ENCODE results near the gene CHN1.

CHN1 gene

DNA sequence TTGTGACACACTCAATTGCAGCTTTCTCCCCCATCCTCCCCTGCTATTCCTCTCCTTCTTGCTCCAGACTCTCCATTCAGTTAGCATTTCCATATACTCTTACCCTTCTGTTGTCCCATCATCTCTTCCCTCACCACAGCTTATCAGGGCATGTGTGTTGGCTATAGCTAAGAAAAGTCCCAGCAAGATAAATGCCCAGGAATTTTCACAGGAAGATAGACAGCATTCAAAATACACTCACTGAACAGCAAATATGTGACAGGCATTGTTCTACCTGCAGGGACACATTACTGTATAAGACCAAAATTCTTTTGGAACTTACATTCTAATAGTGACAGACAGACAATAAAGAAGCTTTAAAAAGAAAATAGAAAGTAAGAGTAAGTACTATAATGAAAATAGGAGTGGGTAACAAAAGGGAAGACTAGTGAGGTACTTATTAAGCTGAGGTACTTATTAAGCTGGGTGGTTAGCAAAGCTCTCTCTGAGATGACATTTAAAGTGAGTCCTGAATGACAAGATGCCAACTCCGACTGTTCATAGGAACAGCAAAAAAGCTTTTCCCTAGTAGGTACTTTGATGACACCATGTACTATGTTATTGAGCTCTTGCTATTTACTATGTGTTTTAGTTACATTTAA is 86.2 kb downstream of the CHN1 start:
- no peak for DNase-seq

DNA sequence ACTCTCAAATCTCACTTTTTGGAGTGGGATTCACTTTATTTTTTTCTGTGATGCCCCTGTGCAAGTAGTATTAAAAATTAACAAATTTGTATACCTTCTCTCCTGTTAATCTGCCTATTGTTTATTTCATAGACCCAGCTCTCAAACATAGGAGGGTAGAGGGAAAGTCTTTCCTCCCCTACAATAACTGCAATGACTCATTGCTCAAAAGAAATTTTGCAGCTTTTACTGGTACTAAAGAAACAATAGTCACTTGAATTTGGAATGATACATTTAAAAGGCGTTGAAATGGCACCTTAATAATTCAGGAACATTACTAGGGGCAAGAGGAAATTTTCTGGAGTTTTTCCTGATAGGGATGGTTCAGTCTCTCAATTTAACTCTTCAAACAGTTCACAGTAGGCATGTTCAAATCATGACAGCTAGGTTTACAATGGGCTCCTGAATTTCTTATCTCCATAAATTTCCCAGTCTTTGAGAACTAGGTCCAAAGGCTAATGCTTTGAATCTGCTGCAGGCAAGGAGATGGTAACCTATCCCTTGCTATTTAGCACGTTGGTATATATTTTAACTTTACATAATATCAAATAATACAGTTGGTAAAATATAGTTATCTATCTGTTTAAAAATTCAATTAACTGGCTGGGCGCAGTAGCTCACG is 88.8 kb downstream of the CHN1 start:
- no peak for DNase-seq

DNA sequence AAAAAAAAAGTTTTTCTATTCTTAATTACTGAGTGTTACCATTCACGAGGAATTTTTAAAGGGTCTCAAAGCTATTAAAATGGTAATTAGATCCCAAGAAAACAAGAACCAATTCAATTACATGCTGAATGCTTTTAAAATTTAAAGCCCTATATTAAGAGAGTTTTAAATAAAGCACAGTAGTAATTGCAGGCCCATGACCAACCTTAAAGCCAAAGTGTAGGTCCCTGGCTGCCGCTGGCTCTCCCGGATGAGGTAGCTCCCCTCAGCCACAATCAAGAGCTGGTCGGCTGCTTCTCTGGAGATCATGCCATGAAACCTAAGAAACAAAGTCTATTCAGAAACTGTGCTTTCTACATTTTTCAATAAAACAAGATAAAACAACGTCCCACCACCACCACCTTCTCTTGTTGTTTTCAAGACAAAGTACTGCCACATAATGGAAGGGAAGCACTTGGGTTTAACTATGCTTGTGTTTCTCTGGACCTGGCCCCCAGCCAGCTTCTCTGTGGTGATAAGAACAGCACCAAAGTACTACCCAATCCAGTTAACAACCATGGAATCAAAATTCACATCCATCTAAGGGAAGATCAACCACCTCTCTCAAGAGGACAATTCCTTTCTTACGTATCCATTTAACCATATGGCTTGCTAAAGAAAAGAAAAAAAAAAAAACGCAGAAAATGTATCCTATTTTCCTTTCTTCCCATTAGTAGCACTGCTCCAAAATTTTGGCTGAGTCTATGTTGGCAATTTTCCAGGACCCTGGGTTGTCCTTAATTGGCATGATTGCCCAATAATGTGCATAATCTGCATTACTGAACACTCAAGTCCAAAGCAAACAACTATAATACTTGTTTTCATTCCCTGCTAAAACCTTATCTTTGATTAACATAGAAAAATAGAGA is 90.1 kb downstream of the CHN1 start:
- DNase-seq: no peak

DNA sequence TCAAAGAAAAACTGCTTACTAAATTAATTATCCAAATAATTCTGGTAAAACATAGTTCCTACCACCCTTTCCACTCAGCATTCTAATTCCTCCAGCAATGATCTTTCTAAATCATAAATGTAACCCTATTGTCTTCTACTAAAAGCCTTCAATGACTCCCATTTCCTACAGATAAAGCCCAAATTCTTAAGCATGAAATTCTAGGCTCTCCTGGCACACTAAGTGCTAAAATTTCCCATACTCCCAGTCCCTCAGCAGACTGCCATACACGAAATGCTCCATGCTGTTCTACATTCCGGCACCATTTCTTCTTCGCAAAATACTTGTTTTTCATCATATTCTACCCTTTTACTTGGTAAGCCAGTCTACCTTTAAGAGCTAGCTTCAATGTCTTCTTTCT is 96.9 kb downstream of the CHN1 start:
- no peak for DNase-seq

DNA sequence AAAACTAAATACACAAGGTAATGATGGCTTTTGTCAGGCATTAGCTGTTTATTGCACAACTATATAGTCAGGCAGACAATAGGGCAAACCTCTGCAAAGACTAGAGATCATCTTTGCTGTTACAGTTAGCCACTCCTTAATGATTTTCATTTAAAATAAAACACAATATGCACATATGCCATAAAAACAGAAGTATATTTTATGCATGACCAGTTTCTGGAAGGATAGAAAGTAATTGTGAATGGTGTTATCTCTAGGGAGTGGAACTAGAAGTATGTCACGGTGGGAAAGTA is 102.0 kb downstream of the CHN1 start:
- no peak for DNase-seq

DNA sequence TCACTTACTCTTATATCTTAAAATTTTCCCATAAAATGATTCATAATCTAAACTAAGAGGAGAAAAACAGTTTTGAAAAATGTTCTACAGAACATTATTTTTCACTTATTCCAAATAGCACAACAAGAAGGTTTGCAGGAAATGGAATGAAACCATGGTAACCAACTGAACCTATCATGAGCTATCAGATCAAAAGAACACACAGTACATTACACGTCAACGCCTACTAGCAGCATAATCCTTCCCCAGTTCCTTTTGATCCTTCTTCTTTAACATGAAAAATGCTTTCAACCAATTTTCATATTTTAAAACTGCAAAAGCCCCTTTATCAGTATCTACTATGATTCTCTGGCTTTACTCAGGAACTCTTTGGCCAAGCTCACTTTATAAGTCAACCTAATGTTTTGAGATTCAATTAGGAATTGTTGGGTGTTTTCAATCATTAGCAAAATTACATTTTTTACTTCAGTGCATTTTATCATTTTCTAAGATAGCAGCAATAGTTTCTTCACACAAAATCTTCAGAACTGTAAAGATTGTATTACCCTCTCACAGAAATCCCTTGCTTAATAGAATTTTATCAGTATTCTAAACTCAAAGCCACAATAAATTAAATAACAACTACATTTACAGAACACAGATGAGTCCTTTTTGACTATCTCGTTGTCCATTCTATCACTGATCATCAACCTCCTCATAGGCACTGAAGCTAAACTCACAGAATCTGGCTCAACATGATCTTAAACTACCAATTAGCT is 102.5 kb downstream of the CHN1 start:
- no peak for DNase-seq

DNA sequence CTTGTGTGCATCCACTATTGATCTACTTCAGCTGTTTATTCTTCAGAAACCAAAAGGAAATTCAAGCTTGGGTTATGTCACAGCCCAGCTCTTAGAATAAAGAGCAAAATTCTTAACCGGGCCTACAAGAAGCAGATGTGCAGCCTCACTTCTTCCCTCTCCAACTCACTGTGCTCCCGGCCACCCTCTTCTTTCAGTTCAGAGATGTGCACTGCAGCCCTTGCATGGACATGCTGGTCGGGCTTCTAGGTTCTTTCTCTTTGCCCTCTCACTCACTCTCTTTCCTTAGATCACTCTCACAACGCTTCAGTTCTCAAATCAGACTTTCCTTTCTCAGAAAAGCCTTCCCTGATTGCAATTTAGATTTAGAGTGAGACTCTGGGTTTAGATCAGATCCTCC is 104.1 kb downstream of the CHN1 start:
- no peak for DNase-seq

DNA sequence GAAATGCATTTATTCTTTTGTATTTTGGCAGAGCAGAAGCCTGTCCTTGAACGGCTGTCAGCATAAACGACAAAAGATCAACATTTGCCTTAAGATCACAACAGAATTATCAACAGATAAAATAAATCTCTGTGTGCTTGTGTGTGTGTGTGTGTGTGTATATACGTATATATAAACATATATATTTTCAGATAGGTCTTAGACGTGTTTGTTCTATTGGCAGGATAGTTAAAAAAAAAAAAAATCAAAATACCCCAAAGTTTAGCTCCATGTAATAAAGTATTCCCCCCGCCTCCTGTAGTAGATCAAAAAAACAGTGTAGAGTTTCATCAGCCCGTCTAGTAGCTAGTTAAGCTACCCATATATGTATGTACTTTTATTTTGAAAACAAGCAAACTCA is 107.9 kb downstream of the CHN1 start:
- DNase-seq: no peak

DNA sequence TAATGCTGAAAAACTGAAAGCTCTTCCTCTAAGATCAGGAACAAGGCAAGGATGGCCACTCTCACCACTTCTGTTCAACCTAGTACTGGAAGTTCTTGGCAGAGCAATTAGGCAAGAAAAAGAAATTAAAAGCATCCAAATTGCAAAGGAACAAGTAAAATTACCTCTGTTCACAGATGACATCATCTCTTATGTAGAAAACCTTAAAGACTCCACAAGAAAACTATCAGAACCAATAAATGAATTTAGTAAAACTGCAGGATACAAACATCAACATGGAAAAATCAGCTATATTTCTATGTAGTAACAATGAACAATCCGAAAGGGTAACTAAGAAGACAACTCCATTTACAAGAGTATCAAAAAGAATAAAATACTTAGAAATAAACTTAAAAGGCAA is 112.2 kb downstream of the CHN1 start:
- no peak for DNase-seq

DNA sequence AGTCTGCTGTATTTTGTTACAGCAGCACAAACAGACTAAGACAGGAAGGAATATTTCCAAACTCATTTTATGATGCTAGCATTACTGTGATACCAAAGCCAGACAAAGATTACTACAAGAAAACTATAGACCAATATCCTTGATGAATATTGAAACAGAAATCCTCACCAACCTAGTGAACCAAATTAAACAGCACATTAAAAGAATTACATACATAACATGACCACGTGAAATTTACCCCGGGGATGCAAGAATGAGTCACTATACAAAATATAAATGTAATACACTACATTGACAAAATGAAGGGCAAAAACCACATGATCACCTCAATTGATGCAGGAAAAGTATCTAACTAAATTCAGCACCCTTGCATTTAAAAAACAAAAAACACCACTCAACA is 112.6 kb downstream of the CHN1 start:
- no peak for DNase-seq

DNA sequence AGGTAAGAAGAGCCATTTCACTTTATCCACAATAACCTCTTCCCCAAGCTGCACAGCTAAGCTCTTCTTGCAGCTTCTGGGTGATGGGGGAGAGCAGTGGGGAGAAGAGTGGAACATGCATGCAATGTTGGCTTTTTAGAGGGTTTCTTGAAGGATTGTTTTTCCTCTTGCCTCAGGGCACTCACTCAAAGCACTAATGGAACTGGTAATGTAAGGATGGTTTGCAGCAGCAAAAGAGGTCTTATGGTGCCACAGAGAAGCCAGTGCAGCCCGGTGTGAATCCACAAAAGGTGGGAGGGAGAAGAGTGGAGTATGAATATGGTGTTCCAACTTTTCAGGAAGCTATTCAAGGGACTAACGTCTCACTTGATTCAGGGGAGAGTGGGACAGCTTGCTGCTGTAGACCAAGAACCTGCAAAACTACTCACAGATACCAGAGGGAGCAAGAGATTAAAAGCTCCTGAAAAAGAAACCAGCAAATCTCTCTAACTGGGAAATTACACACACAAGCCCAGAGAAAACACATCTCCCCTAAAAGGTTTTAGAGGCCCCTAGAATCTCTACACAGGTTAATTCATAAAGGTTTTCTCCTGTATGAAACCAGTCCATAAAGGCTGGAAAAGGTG is 116.4 kb downstream of the CHN1 start:
- DNase-seq: no peak

DNA sequence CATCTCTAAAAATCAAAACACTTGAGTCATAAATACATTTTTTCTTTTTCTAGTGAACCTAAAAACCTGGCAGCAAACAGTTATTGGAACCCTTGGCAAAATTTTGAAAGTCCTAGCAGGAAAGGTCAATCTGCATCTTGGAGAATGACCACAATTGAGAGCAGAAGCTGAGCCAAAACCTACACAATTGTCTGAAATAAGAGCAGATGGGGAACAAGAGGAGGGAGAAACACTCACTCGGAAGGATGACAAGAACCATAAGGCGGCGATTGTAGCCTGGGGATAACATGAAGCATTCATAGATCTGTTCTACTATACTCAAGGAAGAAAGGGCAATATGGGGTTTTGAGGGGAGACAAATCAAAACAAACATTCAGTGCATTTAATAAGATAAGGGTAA is 117.0 kb downstream of the CHN1 start:
- DNase-seq: no peak

DNA sequence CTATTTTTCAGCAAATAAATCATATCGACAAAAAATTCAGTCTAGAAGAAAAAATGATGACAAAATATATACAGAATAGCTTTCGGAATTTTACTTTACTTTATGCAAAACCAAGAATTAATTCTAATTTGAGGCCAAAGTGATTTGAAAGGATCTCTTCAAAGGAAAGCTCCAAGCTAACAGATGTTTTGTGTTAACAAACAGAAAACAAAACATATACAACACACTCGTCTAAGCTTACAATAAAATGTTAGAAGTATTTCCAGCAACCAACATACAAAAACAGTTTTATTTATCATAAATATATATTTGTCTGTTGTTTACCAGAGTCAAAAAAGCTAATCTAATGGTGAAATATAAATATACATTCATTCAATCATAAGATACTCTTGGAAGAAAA is 122.8 kb downstream of the CHN1 start:
- DNase-seq: no peak

DNA sequence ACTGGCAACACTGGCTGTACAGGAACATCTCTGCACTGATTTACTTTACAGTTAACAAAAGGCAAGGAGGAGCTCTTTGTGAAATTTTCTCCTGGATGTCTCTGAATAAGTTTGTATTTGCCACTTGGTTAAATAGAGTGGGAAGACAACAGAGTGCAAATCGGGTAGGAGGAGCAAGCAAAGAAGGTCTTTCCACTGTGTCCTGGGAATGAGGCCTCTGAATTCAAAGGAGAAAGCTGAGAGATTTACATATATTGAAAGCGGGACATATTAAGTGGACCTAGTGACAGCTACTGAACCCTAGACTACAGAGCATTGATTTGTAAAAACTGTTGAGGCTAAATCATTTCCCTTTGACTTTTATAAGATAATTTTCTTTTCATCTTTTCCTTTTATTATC is 123.5 kb downstream of the CHN1 start:
- DNase-seq: no peak

DNA sequence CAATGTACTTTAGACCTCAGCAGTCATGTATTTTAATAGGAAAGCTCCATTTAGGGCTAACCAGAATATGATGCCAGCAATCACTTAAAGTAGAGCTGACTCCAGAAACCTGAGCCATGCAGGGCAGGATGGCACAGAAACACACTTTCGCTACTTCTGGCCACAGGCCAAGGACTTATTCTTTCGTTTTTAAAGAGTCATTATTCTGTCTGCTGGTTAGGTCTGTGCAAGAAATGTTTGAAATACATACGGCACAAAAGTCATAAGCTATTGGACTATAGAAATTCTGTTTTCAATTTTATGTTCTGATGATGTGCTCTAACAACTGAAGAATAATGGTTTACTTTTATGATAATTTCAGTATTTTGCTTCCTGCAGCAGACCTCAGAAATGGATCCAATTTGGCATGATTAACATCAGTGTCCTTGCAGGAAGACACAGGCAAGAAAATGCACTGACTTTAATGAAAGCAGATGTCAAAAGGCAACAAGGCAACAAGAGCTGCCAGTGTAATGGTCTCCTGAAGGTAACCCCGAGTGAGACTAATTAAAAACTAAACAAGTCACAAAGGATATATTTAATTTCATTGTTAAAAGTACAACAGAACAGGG is 126.5 kb downstream of the CHN1 start:
- no peak for DNase-seq

DNA sequence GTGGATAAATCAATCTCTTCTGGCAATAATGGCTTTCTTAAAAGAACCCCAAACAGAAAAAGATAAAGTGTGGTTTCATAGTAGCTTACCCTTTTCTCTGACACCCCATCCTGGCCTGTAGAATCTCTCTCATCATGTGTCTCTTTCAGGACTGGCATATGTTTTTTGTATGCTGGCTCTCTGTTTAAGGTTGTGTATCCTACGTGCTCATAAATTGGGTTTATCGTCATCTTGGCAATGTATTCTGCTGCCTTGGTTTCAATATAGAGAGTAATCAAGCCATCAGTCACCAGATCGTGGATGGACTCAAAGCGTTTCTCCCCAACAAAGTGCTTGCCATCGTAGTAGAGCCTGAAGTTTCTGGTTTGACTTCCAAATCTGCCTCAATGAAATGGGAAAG is 127.4 kb downstream of the CHN1 start:
- no peak for DNase-seq

DNA sequence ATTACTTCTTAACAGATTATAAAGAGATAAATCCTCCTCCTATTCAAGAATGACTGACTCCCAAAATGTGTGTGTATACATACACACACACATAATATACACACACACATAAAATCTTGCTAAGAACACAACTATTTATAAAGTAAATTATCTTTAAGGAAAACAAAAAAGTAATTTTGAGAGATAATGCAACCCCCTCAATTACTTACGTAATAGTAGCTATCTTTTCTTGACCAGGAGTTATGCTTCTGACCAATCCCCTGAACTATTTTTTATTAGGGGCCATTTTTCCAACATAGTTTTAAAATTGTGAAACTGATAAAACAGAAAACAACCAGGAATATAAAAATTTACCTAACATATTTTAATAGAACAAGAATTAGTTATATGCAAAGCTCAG is 127.9 kb downstream of the CHN1 start:
- DNase-seq: no peak

DNA sequence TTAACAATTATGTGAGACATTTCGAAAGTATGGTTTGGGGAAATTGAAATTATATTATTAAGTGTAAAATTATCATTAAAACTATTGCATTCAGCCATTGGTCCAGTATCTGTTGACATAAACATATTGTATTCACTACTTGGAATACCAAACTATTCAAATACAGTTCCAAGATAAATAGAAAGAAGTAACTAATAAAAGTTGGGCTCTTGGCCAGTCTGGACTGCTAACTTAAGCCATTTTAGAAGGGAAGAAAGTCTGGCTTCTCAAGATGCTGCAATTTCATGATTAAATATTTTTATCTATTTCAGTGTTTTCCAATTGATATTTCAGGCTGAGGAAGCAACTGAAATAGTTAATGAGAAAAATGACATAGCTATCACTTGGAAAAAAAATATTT is 131.1 kb downstream of the CHN1 start:
- DNase-seq: no peak

DNA sequence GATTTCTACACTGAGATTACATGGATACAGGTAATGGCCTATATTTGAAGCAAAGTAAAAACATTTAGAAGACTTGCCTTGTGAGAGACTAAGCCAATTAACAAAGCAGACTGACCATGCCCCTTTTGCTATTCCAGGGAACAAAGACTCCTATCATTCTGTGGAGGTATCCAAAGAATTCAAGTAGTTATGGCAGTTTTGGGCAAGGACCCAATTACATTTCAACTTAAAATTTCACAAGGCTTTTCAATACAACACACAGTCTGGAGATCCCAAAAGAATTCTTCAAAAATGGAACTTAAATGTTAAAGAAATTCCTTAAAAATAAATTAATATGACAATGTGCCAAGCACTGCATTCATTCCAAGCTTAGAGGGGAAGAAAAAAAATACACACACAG is 131.7 kb downstream of the CHN1 start:
- DNase-seq: no peak

DNA sequence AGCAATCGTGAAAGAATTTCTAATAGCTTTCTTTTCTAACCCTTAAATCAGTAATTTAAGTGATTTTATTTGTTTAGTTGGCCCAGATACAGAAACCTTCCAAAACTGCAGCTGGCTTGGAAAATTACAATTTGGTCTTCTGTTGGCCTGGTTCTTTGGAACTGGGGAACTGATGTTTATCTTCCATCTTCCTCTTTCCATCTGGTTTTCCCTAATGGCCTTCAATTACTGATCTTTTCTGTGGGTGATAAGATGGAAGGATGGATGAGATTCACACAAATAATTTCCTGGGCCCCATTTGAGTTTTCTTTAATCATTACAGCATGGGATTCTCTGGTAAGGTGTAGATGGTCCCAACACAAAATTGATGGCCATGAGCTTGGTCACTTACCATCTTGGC is 134.4 kb downstream of the CHN1 start:
- DNase-seq: no peak

DNA sequence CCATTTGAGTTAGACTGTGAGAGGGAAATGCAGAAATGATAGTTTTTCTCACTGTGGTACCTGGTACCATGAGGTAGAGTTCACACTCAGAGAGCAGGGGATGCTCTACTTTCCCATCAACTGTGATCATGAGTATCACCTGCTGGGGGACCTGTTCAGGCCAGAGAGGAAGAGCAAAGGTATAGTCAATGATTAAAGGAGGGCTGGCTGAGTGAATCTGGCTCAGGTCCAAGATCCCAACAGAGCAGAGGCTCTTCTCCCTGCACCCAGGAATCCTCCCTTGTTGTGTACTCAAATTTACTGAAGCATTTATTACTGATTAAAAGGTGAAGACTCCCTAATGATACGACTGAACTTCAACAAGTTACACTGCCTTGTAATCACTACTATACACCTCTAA is 136.3 kb downstream of the CHN1 start:
- DNase-seq: no peak

DNA sequence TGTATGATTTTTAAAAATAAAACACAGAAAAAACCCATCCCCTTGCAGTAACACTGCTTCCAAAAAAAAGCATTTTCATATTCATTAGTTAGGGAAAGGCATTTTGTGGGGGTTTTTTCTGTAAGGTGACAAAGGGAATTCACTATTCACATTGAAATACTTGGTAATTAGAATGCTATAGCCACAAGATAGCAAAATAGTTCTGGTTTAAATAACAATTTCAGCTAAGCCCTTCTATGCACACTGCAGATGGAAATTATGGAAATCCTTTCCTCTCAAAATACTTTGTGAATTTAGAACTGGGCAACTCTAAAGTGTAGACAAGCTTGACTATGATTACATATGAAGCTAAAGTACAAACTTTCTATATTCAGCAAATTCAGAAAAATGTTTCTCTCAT is 138.8 kb downstream of the CHN1 start:
- DNase-seq: no peak

DNA sequence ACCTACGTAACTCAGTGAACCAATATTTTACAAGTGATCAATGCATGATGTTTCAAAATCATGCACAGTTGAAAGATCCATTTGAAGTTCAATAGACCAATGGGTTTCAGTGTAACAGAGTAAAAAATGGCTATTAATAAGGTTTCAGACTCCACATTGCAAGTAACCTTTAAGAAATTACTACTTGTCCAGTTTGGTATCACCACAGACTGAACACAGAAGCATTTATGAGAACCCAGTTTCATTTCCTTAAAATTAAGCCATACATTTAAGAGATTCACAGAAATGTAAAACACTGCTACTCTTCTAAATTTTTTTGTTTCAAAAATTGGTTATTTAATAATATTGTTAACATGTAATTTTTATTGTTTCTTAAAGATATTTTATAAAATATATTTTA is 142.0 kb downstream of the CHN1 start:
- no peak for DNase-seq
